ENCODE data around the gene GLI2. TPM values are rescaled to one million over a fixed set of nuclear protein-coding genes. Genes with fewer than 3 reads are reported as not detected.

GLI2 gene
- total RNA-seq, 1 donor from 2014 or later = 33.2 TPM

DNA sequence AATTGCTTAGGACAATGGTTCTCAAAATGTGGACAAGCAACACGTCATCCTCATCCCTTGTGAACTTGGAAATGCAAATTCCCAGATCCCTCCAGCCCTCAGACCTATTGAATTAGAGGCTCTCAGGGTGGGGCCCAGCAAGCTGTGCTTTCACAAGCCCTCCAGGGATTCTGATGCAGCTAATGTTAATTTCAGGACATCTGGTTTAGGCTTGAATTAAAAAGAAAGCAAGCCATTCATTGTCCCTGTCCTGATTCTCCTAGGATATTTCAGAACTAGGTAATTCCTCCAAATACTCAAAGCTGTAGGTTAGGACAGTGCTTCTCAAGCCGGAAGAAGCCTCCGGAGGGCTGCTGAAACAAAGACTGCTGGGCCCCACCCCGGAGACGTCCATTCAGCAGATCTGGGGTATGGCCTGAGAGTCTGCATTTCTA is 26.0 kb upstream of the GLI2 start:
- no peak for DNase-seq (ENCODE audit: extremely low spot score, unreplicated experiment)
- no peaks in the 10 kb centered on the region for H3K36me3 Mint-ChIP-seq (ENCODE audit: unreplicated experiment)
- TF ChIP-seq, protein P1, sequence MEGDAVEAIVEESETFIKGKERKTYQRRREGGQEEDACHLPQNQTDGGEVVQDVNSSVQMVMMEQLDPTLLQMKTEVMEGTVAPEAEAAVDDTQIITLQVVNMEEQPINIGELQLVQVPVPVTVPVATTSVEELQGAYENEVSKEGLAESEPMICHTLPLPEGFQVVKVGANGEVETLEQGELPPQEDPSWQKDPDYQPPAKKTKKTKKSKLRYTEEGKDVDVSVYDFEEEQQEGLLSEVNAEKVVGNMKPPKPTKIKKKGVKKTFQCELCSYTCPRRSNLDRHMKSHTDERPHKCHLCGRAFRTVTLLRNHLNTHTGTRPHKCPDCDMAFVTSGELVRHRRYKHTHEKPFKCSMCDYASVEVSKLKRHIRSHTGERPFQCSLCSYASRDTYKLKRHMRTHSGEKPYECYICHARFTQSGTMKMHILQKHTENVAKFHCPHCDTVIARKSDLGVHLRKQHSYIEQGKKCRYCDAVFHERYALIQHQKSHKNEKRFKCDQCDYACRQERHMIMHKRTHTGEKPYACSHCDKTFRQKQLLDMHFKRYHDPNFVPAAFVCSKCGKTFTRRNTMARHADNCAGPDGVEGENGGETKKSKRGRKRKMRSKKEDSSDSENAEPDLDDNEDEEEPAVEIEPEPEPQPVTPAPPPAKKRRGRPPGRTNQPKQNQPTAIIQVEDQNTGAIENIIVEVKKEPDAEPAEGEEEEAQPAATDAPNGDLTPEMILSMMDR (IDR thresholded peaks at IDR 0.05) = no peak
- no peak overlapping the region for H3K27ac Mint-ChIP-seq (ENCODE audit: unreplicated experiment)
- H3K4me1 Mint-ChIP-seq (ENCODE audit: unreplicated experiment) = peaks cover 34% of the 10 kb centered on the region
- no peak overlapping the region for H3K4me3 Mint-ChIP-seq (ENCODE audit: unreplicated experiment)
- H3K9me3 Mint-ChIP-seq (ENCODE audit: unreplicated experiment) = no peaks in the 10 kb centered on the region
- H3K27me3 Mint-ChIP-seq (ENCODE audit: unreplicated experiment) = no peaks in the 10 kb centered on the region

DNA sequence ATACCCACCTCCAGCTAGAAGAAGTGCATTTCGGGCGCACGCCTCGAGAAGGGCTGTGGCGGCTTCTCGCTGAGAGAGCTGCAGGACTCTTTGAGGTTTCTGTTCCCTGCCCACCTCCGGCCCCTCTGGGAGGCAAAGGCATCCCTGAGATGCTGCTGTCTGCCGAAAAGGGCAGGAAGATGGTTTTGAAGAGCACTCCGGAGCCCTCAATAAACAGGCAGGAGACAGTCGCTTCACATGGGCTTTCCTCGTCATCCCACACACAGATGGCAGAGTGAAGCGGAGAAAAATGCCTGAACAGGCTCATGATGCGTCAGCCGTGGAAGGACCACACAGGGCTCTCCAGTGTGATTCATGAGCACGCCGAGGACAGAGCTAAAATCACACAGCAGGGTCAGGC is 25.4 kb upstream of the GLI2 start:
- peaks cover 32% of the 10 kb centered on the region for H3K4me1 Mint-ChIP-seq (ENCODE audit: unreplicated experiment)
- no peaks in the 10 kb centered on the region for H3K36me3 Mint-ChIP-seq (ENCODE audit: unreplicated experiment)
- TF ChIP-seq, protein P1 (IDR thresholded peaks at IDR 0.05) = no peak
- no peaks in the 10 kb centered on the region for H3K9me3 Mint-ChIP-seq (ENCODE audit: unreplicated experiment)
- DNase-seq (ENCODE audit: extremely low spot score, unreplicated experiment) = no peak
- no peak overlapping the region for H3K27ac Mint-ChIP-seq (ENCODE audit: unreplicated experiment)
- no peak overlapping the region for H3K4me3 Mint-ChIP-seq (ENCODE audit: unreplicated experiment)
- H3K27me3 Mint-ChIP-seq (ENCODE audit: unreplicated experiment) = no peaks in the 10 kb centered on the region

DNA sequence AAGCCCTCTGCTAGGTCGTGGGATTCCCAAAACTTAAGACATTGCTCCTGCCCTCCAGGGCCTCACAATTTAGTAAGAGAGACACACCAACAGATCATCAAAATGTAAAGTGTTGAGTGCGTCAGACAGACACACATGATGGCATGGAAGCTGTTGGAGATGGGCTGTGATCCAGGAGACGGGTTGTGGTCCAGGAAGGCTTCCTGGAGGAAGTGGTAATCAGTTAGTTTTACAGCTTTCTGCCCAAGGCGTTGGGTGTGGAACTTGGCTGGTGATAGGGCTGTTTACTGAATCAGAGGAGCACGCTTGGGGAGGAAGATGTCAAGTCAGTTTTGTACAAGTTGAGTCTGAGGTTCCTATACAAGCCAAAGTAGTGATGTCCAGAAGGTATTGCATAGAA is 24.0 kb upstream of the GLI2 start:
- TF ChIP-seq, protein P1 (IDR thresholded peaks at IDR 0.05) = no peak
- DNase-seq (ENCODE audit: extremely low spot score, unreplicated experiment) = no peak
- peaks cover 35% of the 10 kb centered on the region for H3K4me1 Mint-ChIP-seq (ENCODE audit: unreplicated experiment)
- no peak overlapping the region for H3K4me3 Mint-ChIP-seq (ENCODE audit: unreplicated experiment)
- H3K36me3 Mint-ChIP-seq (ENCODE audit: unreplicated experiment) = no peaks in the 10 kb centered on the region
- H3K27ac Mint-ChIP-seq (ENCODE audit: unreplicated experiment) = no peak overlapping the region
- H3K27me3 Mint-ChIP-seq (ENCODE audit: unreplicated experiment) = no peaks in the 10 kb centered on the region
- H3K9me3 Mint-ChIP-seq (ENCODE audit: unreplicated experiment) = no peaks in the 10 kb centered on the region

DNA sequence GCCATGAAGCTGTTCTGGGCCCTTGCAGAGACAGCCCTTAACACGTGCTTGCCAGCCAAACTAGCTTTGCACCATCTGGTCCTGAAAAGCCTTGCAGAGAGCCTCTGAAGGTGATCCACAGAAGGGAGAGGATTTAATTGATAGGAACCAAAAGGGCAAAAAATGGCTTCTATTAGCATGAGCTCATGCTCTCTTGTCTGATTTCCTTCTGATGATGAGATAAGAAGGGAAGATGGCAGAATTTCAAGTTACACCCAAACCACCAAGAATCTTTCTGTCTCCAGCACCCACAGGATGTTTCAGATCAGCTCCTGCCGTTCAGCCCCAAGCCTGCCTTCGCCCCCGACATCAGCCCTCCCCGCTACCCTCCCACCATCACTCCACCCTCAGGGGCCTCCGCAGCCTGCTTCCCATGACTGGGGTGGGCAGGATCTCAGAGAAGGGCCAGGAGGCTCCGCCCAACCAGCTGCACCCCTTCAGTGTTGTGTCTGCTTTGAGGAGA is 23.4 kb upstream of the GLI2 start:
- Mint-ChIP-seq H3K27me3 (ENCODE audit: unreplicated experiment) (no peaks in the 10 kb centered on the region), H3K9me3 (ENCODE audit: unreplicated experiment) (no peaks in the 10 kb centered on the region), H3K36me3 (ENCODE audit: unreplicated experiment) (no peaks in the 10 kb centered on the region), H3K4me1 (ENCODE audit: unreplicated experiment) (peaks cover 32% of the 10 kb centered on the region), H3K27ac (ENCODE audit: unreplicated experiment) (no peak overlapping the region), H3K4me3 (ENCODE audit: unreplicated experiment) (no peak overlapping the region)
- TF ChIP-seq, protein P1 (IDR thresholded peaks at IDR 0.05) = no peak
- DNase-seq (ENCODE audit: extremely low spot score, unreplicated experiment) = no peak

DNA sequence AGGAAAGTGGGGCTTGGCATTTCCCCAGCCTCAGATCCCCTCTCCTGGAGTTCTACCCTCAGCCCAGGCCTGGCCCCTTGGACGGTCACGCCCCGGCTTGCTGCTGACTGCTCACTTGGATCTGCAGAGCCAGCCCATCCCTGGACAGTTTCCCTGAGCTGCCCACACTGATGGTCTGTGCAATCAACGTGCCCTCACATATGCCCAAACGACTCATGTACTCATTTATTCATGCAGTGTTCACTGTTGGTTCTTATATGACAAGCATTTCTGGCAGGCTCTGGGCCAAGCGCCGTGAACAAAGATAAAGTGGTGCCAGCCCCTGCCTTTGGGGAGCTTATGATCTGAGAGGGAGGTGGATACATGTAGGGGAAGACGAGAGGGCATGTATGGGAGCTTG is 20.3 kb upstream of the GLI2 start:
- no peaks in the 10 kb centered on the region for H3K36me3 Mint-ChIP-seq (ENCODE audit: unreplicated experiment)
- H3K9me3 Mint-ChIP-seq (ENCODE audit: unreplicated experiment) = no peaks in the 10 kb centered on the region
- H3K4me3 Mint-ChIP-seq (ENCODE audit: unreplicated experiment) = no peak overlapping the region
- TF ChIP-seq, protein P1 (IDR thresholded peaks at IDR 0.05) = no peak
- DNase-seq (ENCODE audit: extremely low spot score, unreplicated experiment) = no peak
- H3K4me1 Mint-ChIP-seq (ENCODE audit: unreplicated experiment) = peaks cover 15% of the 10 kb centered on the region
- no peak overlapping the region for H3K27ac Mint-ChIP-seq (ENCODE audit: unreplicated experiment)
- H3K27me3 Mint-ChIP-seq (ENCODE audit: unreplicated experiment) = no peaks in the 10 kb centered on the region

Data from osteocyte (in vitro differentiated cells).